GM23338 (cell line): ENCODE results near the gene ABCC3.

Experiments
- CTCF ChIP-seq, 2 experiments: fragments of 200-600 bp in 1 of 2; sonication (generic) in 1 of 2; conservative IDR thresholded peaks; 2 replicates each; pipeline versions ENCODE4 v1.5.1 to v1.6.1; 2016 to 2017; ENCODE audit warnings: antibody characterized with exemption in 2 of 2, low read depth in 2 of 2, mild to moderate bottlenecking in 2 of 2, moderate library complexity in 1 of 2
- EZH2 ChIP-seq: fragments of 200-600 bp; sonication (generic); IDR thresholded peaks from one replicate; pipeline ENCODE4 v1.8.0; 2017; ENCODE audit warnings: antibody characterized with exemption, mild to moderate bottlenecking, low read depth; ENCODE audit not compliant: unreplicated experiment
- POLR2AphosphoS5 ChIP-seq: IDR thresholded peaks from 2 replicates; pipeline ENCODE4 v1.6.1; 2016; ENCODE audit warnings: antibody characterized with exemption, low read depth

GRCh38 chr17:50728112-50728429 lies 93.4 kb downstream of the ABCC3 start:
- TF ChIP-seq CTCF (conservative IDR thresholded peaks at IDR 0.05; ENCODE audit: low read depth in 2 of 2) (no peak), EZH2 (no peak), POLR2AphosphoS5 (no peak)
